ENCODE measurements around the gene SHTN1.

Gene SHTN1

GRCh38 chr10:116980041-116980440 is 24.9 kb downstream of the SHTN1 start:
- DNase-seq, result no peak

GRCh38 chr10:116978901-116979300 is 26.1 kb downstream of the SHTN1 start:
- DNase-seq, result no peak

- no peak for DNase-seq
Measured at GRCh38 chr10:116974456-116975005, 30.5 kb downstream of the SHTN1 start.

GRCh38 chr10:116973946-116974455 is 31.0 kb downstream of the SHTN1 start:
- DNase-seq, result no peak

- no peak for DNase-seq
Measured at GRCh38 chr10:116973371-116973905, 31.5 kb downstream of the SHTN1 start.

DNA sequence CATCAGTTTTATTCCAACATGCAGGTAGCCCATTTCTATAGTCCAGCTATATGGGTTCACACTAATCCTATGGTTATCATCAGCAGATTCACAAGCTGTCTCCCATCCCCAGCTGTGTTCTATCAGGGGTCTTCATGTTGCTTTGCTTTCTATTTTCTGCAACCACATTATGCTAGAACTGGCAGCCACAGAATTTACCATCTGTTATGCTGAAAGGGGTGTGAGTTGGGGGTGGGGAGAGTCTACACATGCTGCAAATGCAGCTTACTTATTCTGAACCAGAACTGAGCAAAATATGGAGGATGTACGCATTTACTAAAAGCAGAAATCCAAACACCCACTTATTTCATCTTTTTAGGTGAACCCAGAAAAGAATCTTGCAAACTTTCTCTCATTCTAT is 32.9 kb downstream of the SHTN1 start:
- no peak for DNase-seq

- DNase-seq, result no peak
Measured at GRCh38 chr10:116970050-116970449, 34.9 kb downstream of the SHTN1 start.

DNA sequence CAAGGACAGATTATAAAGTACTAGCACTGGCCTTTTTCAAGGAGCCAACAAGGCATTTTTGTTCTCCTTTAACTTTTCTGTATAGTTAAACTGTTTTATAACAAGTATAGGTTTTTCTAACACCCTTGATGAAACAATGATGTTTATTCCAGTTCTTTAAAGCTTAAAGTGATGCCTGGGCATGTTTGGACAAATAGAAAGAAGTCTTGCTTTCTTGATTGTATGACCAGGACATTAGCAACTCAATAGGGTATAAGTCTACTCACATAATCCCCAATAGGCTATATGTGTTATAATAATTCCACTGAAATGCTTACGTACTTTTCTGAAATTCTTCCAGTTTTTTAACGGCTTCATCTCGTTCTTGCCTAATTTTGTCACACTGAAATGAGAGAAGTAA is 36.7 kb downstream of the SHTN1 start:
- DNase-seq, result no peak

DNA sequence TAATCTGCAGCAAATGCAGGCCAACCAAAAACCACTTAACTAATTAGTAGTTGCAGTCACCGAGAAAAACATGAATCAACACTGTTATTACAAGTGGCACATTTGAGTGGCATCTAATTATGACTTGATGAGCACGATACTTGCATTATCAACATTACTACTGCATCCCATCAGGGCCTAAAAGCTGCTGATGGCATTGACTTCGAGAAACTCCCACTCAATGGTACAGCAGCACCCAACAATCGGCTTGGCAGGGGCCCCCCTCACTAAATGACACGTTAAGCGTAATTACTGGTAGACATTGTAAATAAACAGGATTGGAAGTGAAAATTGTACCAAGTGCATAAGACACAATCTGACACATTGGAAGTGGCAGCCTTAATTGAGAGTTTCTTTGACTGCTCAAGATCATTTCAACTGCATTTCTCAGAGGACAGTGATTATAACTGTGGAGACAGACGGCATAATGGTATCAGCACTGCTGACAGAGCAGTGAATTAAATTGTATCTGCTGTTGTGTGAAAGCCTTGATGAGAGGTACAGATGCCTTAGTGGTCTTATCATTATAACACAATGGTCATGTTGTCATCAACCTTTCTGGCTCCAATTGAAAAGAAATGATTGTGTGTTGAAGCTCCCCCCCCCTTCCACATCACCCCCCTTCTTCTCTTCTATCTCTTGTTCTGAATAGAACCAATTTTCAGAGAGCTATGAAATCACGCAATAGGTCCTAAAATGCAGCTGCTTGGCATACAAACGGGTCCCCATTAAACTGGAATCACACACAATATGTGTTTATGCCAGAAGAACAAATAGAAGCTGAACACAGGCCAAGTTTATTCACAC is 43.4 kb downstream of the SHTN1 start:
- DNase-seq, result no peak

DNA sequence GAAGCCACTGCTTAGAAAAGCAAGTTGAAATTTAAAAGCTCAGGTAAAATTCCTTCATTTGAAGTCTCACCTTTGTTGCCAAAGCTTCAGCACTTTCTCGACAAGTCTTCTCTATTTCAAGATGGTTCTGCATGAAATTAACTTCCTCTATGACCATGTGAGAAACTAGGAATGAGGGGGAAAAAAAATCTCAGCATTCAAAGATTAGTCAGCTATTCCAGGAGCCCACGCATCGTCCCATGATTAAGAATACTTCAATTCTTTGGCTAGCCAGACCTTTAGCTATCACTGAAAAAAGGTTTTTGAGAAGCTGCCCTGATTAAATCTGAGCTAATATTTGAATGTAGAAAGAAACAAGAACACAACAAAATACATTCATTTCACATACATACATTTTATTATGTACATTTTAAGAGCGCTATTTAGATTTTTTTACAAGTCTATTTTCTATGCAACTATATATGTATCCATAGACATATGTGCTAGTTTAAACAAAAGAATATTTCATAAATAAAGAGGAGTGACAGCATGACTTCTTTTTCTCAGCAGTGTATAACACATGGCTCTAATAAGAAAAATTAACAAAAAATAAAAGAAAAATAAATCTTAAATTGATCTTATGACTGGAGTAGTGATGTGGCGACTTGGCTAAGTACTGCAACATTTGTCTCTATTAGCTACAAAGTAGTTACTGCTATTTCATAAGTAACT is 44.8 kb downstream of the SHTN1 start:
- no peak for DNase-seq

DNA sequence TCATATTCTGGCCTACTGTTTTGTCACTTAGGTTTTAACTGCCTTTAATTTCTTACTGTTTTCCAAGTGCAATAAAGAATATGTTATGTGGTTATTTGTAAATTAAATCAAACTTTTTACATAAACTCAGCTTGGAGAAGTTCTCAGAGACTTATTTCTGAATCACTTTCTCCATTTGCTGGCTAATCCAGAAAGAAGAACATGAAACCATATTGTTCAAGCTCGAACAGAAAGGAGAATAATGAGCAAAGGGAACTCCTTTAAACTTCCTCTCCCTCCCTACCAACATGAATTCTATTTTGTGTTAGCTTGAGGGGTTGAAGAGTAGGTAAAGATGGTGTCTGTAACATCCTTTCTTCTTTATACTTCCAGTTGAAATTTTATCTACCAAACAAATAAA is 52.3 kb downstream of the SHTN1 start:
- no peak for DNase-seq

GRCh38 chr10:116948530-116948870 is 56.5 kb downstream of the SHTN1 start:
- no peak for DNase-seq

GRCh38 chr10:116947841-116948529 is 57.0 kb downstream of the SHTN1 start:
- no peak for DNase-seq

GRCh38 chr10:116944911-116945310 is 60.1 kb downstream of the SHTN1 start:
- no peak for DNase-seq

DNA sequence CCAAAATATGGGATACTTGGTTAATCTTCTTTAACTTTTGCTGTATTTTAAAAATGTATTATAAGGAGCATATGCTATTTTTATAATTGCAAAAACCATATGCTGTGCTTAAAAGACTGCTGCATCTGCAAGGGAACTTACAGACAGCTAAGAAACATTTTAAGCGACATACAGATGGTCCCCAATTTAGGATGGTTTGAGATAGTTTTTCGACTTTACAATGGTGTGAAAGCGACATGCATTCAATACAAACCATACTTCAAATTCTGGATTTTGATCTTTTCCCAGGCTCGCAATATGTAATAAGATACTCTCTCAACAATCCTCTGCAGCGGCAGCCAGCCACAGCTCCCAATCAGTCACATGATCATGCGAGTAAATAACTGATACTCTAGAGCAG is 73.2 kb downstream of the SHTN1 start:
- DNase-seq, result no peak

DNA sequence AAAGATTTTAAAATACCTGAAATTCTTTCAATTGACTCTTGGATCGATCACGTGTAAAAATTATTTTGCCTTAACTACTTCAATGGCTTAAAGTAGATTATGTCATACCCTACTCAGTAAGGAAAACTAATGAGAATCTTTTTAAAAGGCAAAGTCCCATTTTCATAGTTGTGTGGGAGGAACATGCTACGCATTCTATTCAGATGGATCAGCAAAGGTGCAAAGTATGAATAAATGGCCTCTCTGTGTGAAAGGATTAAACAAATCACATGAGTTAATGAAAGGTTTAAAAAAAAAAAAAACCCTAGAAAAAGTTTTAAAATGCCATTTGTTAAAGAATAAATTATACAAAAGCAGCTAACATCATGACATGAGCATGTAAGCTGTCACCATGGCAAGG is 78.6 kb downstream of the SHTN1 start:
- DNase-seq, result no peak

DNA sequence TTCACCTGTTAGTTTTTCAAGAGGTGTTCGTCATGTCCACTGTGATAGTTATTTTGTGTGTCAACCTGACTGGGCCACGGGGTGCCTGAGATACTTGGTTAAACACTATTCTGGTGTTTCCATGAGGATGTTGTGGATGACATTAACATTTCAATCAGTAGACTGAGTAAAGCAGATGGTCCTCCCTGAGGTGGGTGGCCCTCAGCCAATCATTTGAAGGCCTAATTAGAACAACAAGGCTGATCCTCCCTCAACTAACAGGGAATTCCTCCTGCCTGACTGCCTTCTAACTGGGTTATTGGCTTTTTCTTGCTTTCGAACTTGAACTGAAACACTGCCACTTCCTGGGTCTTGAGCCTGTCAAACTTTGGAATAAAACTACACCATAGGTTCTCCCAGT is 79.9 kb downstream of the SHTN1 start:
- no peak for DNase-seq

- DNase-seq, result no peak
Measured at GRCh38 chr10:116919706-116920105, 85.3 kb downstream of the SHTN1 start.

- DNase-seq, result no peak
Measured at GRCh38 chr10:116919164-116919563, 85.8 kb downstream of the SHTN1 start.

GRCh38 chr10:116918583-116918982 is 86.4 kb downstream of the SHTN1 start:
- no peak for DNase-seq

DNA sequence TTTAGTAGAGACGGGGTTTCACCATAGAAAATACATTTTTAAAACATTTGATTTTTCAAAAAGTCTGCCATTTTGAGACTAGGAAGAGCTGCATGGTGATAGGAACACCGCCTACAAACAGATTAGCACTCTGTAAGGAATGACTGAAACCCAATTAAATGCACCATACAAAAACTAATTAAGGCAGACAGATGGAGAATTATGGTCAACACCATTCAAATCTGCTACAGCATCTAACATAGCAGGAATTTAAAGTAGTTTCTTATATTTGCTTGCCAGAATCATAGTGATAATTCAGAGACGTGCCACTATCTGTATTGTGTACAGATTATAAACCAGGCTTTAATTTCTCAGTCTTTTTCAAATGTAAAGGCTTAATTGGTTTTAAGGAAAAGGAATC is 87.5 kb downstream of the SHTN1 start:
- DNase-seq, result no peak

DNA sequence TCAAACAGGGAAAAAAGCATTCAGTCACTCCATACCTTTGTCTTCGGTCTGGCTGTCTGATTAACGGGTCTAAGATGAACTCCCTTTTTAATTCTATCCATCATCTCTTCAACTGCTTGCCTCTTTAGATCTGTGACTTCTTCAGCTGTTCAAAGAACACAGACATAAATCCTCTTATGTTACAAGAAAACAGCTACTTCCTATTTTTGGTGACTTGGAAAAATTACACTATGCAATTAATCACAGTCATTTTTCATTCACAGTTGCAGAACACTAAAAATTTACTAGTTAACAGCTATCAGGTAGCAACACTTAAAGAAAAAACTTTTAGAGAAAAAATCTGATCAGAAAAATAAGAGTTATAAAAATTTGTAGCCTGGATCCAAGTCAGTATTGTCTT is 89.6 kb downstream of the SHTN1 start:
- DNase-seq, result no peak

- DNase-seq, result no peak
Measured at GRCh38 chr10:116913695-116914094, 91.3 kb downstream of the SHTN1 start.

Data from activated T-cell treated with anti-CD3 and anti-CD28 coated beads for 4 hours (primary cell).